Right ventricle myocardium inferior (tissue), 1 donor: ENCODE results near the gene RRP9. TPM values are rescaled to one million over a fixed set of nuclear protein-coding genes. Genes with fewer than 3 reads are reported as not detected.

ENCODE experiments used
- ATAC-seq: fragments of 200-7000 bp; cut with Tn5 transposase; one replicate; pipeline ENCODE4 v1.9.1; 2020; ENCODE audit warnings: mild to moderate bottlenecking, moderate library complexity
- DNase-seq: peaks from one replicate; pipeline ENCODE4 v3.0.0; 2021; ENCODE audit errors: missing footprints
- intact Hi-C: fragments of 100-400 bp; cut with DNase I; formaldehyde crosslinking; loops from one replicate; pipeline ENCODE4 v1.11.0; 2022
- total RNA-seq: library from RNA; stranded (reverse); fragmentation: NEBNext Ultra II Directional; extraction: Animal tissue kit (Norgen Biotek cat#: 25700); gene quantifications from one replicate; pipeline ENCODE4 v1.2.1, GENCODE V29; 2021
- donor health status: DM: no; HTN: yes; CAD: no; lungs with severe emphysema.

RRP9 gene
- total RNA-seq, 1 donor from 2014 or later, result 7.7 TPM

DNA sequence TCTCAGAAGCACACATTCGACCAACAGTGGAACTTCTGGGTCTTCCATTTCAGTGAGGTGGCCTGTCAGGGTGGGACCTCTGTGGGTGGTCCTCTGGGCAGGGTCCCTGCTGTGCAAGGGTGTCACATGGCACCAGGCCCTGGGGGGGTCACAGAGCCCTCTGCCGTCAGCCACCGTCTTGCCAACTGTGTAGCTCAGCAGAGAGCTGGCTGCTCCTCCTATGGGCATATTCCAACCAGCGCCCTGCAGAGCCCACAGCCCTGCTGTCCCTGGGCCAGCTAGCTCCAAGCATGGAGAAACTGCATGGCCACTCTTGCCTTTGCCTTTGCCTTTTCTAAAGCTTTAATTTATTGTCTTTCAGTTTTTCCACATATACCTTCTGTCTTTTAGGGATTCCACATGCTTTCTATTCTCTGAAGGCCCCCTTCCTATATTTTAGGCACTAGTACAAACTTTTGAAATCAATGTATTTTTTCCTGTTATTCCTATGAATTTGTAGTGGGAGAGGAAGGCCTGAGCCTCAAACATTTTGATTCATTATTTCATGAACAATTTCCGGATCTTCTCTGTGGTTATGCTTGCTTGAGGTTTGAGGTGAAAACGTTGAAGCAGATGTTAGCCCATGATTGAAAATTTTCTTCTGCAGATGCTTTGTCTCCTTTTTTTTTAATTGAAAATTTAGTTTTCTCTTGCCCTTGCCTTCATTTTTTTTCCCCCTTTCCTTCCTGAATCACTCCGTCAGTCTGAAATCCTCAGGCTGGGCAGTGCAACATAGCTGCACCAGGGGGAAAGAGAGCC, 50.3 kb downstream of the RRP9 start:
- intact Hi-C loops, result no loop called here
- ATAC-seq (no peak), DNase-seq (no peak)

DNA sequence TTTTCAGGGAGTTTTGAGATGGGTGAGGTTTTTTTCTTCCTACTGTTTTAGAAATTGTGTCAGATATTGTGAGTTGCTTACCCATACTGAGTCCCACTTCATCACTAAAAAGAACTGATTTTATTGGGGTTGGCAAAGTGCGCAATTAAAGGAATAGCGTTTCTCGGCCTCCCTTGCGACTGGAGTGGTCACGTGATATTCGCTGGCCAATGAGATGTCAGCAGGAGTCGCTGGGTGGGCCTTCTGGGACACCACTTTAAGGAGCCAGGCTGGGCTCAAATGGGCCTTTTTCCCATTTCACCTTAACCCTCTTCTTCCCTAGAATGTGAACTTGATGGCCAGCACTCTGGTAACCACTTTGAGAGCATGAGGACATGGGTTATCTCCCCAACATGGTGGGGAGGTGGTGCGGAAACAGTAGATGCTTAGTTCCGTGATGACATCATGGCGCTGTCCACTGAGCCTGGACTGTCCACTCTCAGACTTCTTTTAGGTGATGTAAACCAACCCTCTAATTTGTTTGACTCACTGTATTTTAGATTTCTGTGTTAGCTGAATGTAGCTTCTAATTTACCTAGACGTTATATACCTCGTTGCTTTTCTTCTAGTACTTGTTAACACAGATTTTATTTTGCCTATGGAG, 53.1 kb downstream of the RRP9 start:
- intact Hi-C loops, result no loop called here

DNA sequence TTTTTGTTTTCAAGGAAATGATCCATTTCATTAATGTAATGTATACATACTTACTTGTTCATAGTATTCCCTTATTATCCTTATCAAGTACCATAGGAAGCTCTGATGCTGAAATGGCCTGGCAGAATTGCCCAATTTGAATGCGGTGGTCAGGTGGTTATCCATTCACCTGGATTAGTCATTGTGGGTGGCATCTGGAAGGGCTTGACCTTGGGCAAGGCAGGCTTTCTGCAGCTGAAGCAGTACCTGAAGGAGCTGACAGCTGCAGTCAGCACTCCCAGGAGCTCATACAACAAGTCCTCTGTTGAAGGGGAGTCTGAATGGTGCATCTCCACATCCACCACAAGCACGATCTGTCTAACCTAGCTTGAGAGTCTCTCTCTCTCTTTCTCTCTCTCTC, 54.1 kb downstream of the RRP9 start:
- intact Hi-C loops, result no loop called here
- no peak for DNase-seq
- ATAC-seq, result no peak

More for the DNA sequence above, 53.1 kb downstream of the RRP9 start:
- ATAC-seq (no peak), DNase-seq (no peak)

- DNase-seq (no peak), ATAC-seq (no peak)
- intact Hi-C loops, result no loop called here
Observed at GRCh38 chr3:51886447-51886846, 55.3 kb downstream of the RRP9 start.

Other genes with a start within 250 kb of the RRP9 start
- 0.03 TPM for gene GRM2, start 234.8 kb downstream of the RRP9 start, total RNA-seq
- gene IQCF6, start 162.7 kb downstream of the RRP9 start, total RNA-seq, result not detected
- gene IQCF2, start 80.3 kb downstream of the RRP9 start, total RNA-seq, result not detected
- not detected for gene IQCF5, start 66.3 kb downstream of the RRP9 start, total RNA-seq
- not detected for gene IQCF1, start 38.6 kb downstream of the RRP9 start, total RNA-seq
- 17.6 TPM for gene PARP3, start 459 bp upstream of the RRP9 start, total RNA-seq
- 0.22 TPM for gene GPR62, start 13.5 kb upstream of the RRP9 start, total RNA-seq
- 79.8 TPM for gene PCBP4, start 25.6 kb upstream of the RRP9 start, total RNA-seq
- 13.8 TPM for gene ABHD14B, start 32.1 kb upstream of the RRP9 start, total RNA-seq
- 31.5 TPM for gene ABHD14A, start 33.2 kb upstream of the RRP9 start, total RNA-seq
- gene ACY1, start 41.6 kb upstream of the RRP9 start, total RNA-seq, result 32.3 TPM
- gene RPL29, start 54.0 kb upstream of the RRP9 start, total RNA-seq, result 677 TPM
- 25.0 TPM for gene DUSP7, start 114.7 kb upstream of the RRP9 start, total RNA-seq
- gene POC1A, start 212.5 kb upstream of the RRP9 start, total RNA-seq, result 1.7 TPM